MCF 10A (cell line): ENCODE data around the gene MRPL44. TPM values are rescaled to one million over a fixed set of nuclear protein-coding genes. Genes with fewer than 3 reads are reported as not detected.
A peak's percentile ranks its signal among the peaks of the same experiment; 100 is the strongest.

Source experiments
- BruUV-seq: library from RNA; stranded (reverse); fragments of 400-500 nt; replicated peaks from 2 replicates; lab custom pipeline; 2021; lab: Mats Ljungman, UMichigan
- CTCF ChIA-PET: fragments of 300-600 bp; sonication (Branson Sonifier 250); formaldehyde crosslinking; extraction: SDS; loops from one replicate; lab custom pipeline; 2021; ENCODE audit warnings: antibody characterized with exemption, inconsistent platforms; lab: Yijun Ruan, JAX
- POLR2A ChIA-PET: fragments of 300-600, 350-650 bp; sonication (Branson Sonifier 250); formaldehyde crosslinking; extraction: SDS; loops from one replicate; lab custom pipeline; 2020; ENCODE audit warnings: antibody characterized with exemption, inconsistent platforms; lab: Yijun Ruan, JAX
- DNase-seq: peaks from one replicate; pipeline ENCODE4 v3.0.0-alpha.2; 2018; ENCODE audit not compliant: unreplicated experiment
- H3K27ac Mint-ChIP-seq: one replicate; pipeline ENCODE4 v1.8.0; 2022; ENCODE audit warnings: mild to moderate bottlenecking, low read depth, mixed read lengths; ENCODE audit not compliant: unreplicated experiment
- H3K27me3 Mint-ChIP-seq: one replicate; pipeline ENCODE4 v1.8.0; 2022; ENCODE audit warnings: mixed read lengths; ENCODE audit not compliant: insufficient read depth, unreplicated experiment
- H3K36me3 Mint-ChIP-seq: one replicate; pipeline ENCODE4 v1.8.0; 2022; ENCODE audit warnings: mild to moderate bottlenecking, moderate library complexity, mixed read lengths; ENCODE audit not compliant: insufficient read depth, unreplicated experiment
- H3K4me1 Mint-ChIP-seq: one replicate; pipeline ENCODE4 v1.8.0; 2022; ENCODE audit warnings: mixed read lengths; ENCODE audit not compliant: insufficient read depth, unreplicated experiment
- H3K4me3 Mint-ChIP-seq: one replicate; pipeline ENCODE4 v1.8.0; 2022; ENCODE audit warnings: mild to moderate bottlenecking, moderate library complexity, mixed read lengths; ENCODE audit not compliant: unreplicated experiment
- H3K9me3 Mint-ChIP-seq: one replicate; pipeline ENCODE4 v1.8.0; 2022; ENCODE audit warnings: mixed read lengths; ENCODE audit not compliant: unreplicated experiment
- CTCF ChIP-seq: fragments of 200-600 bp; IDR thresholded peaks from one replicate; pipeline ENCODE4 v1.8.0; 2022; ENCODE audit warnings: antibody characterized with exemption, mild to moderate bottlenecking; ENCODE audit not compliant: unreplicated experiment
- intact Hi-C: fragments of 100-400 bp; cut with micrococcal nuclease; formaldehyde crosslinking; loops from 2 replicates; pipeline ENCODE4 v1.14.1; 2022
- total RNA-seq: library from RNA; stranded (reverse); gene quantifications from 2 replicates; pipeline ENCODE4 v1.2.3, GENCODE V29; 2022

MRPL44 gene
- total RNA-seq, 1 experiment from 2014 or later, result 27.4 TPM

GRCh38 chr2:223941579-223942277, 15.5 kb upstream of the MRPL44 start:
- H3K4me3 Mint-ChIP-seq, result peak overlapping the region; percentile 66
- ChIA-PET POLR2A (interaction anchor here (0.5 to 1.9 kb wide), 19 partner anchors 9 to 1757 kb away, joined by 3 to 10 read pairs (median 3); partner anchors contain the start of genes AP1S3 and MRPL44), CTCF (interaction anchor here (0.7 to 1.3 kb wide), 5 partner anchors 40 to 694 kb away, joined by 3 to 6 read pairs (median 4); no protein-coding TSS in a partner anchor)
- intact Hi-C loops, result loop anchor here (5.0 kb wide), 1 partner anchor 104 kb away; the partner anchor contains the start of gene AP1S3
- DNase-seq, result peak; percentile 54
- no peaks in the 10 kb centered on the region for H3K9me3 Mint-ChIP-seq
- BruUV-seq, result no TSS peak
- peaks cover 28% of the 10 kb centered on the region for H3K4me1 Mint-ChIP-seq
- no peaks in the 10 kb centered on the region for H3K27me3 Mint-ChIP-seq
- peaks cover 20% of the 10 kb centered on the region for H3K36me3 Mint-ChIP-seq
- H3K27ac Mint-ChIP-seq, result peak overlapping the region; percentile 90
- TF ChIP-seq CTCF, result no peak

GRCh38 chr2:223943135-223943534, 14.1 kb upstream of the MRPL44 start:
- BruUV-seq, result no TSS peak
- TF ChIP-seq CTCF, result no peak
- POLR2A ChIA-PET, result interaction anchor here (0.6 to 5.4 kb wide), 6 partner anchors 13 to 1905 kb away, joined by 3 to 71 read pairs (median 5); partner anchors contain the start of gene MRPL44
- no peak for DNase-seq
- H3K36me3 Mint-ChIP-seq, result peaks cover 20% of the 10 kb centered on the region
- H3K4me1 Mint-ChIP-seq, result peaks cover 35% of the 10 kb centered on the region
- H3K27ac Mint-ChIP-seq, result peak overlapping the region; percentile 90
- no peaks in the 10 kb centered on the region for H3K27me3 Mint-ChIP-seq
- CTCF ChIA-PET, result interaction anchor here (0.6 to 0.7 kb wide), 4 partner anchors 13 to 281 kb away, joined by 3 to 4 read pairs (median 3); no protein-coding TSS in a partner anchor
- H3K9me3 Mint-ChIP-seq, result no peaks in the 10 kb centered on the region
- intact Hi-C loops, result loop anchor here (1.0 to 5.0 kb wide), 2 partner anchors 14 to 106 kb away; partner anchors contain the start of genes AP1S3 and MRPL44
- peak overlapping the region; percentile 96 for H3K4me3 Mint-ChIP-seq

GRCh38 chr2:223943561-223944008, 13.7 kb upstream of the MRPL44 start:
- Mint-ChIP-seq H3K27me3 (no peaks in the 10 kb centered on the region), H3K9me3 (no peaks in the 10 kb centered on the region), H3K27ac (peak overlapping the region; percentile 90), H3K36me3 (peaks cover 18% of the 10 kb centered on the region), H3K4me1 (peaks cover 35% of the 10 kb centered on the region), H3K4me3 (peak overlapping the region; percentile 96)
- intact Hi-C loops, result loop anchor here (1.0 to 5.0 kb wide), 2 partner anchors 14 to 106 kb away; partner anchors contain the start of genes AP1S3 and MRPL44
- BruUV-seq, result TSS peak; percentile 55
- CTCF ChIA-PET, result interaction anchor here (0.6 to 1.7 kb wide), 3 partner anchors 14 to 281 kb away, joined by 3 to 4 read pairs (median 4); no protein-coding TSS in a partner anchor
- POLR2A ChIA-PET, result interaction anchor here (0.6 to 5.4 kb wide), 6 partner anchors 12 to 1906 kb away, joined by 3 to 71 read pairs (median 5); partner anchors contain the start of gene MRPL44
- no peak for TF ChIP-seq CTCF
- peak; percentile 47 for DNase-seq
